Stimulated activated CD8-positive, alpha-beta memory T cell treated with anti-CD3 and anti-CD28 coated beads, Interleukin-15, amount 100 ng/mL, for 1 hour (primary cell): Measurements from ENCODE around the gene SLC37A1.
"Not testable (repeated sequence)": the region's sequence is repeated elsewhere in the genome, so short reads cannot be mapped to it uniquely, and the experiment has no call there.

Experiments
- DNase-seq: peaks from one replicate; pipeline ENCODE4 v3.0.0-alpha.2; 2020; ENCODE audit warnings: low read depth

SLC37A1 gene

GRCh38 chr21:42595283-42596187, 81.9 kb downstream of the SLC37A1 start:
- no peak for DNase-seq

- DNase-seq: no peak
These were observed 83.0 kb downstream of the SLC37A1 start for GRCh38 chr21:42596657-42597056.

- DNase-seq: no peak
These were observed 84.0 kb downstream of the SLC37A1 start for GRCh38 chr21:42597487-42598158.

- no peak for DNase-seq
These were observed 84.6 kb downstream of the SLC37A1 start for GRCh38 chr21:42598159-42598735.

GRCh38 chr21:42599486-42599885, 85.8 kb downstream of the SLC37A1 start:
- DNase-seq: no peak

GRCh38 chr21:42599962-42600361, 86.3 kb downstream of the SLC37A1 start:
- no peak for DNase-seq

GRCh38 chr21:42601656-42602055, 88.0 kb downstream of the SLC37A1 start:
- DNase-seq: no peak

- no peak for DNase-seq
These were observed 93.5 kb downstream of the SLC37A1 start for GRCh38 chr21:42607102-42607501.

- DNase-seq: no peak
These were observed 94.0 kb downstream of the SLC37A1 start for GRCh38 chr21:42607525-42608102.

GRCh38 chr21:42608446-42608845, 94.8 kb downstream of the SLC37A1 start:
- DNase-seq: no peak

GRCh38 chr21:42609811-42610210, 96.2 kb downstream of the SLC37A1 start:
- DNase-seq: no peak

- DNase-seq: no peak
These were observed 98.2 kb downstream of the SLC37A1 start for GRCh38 chr21:42611852-42612251.

- no peak for DNase-seq
These were observed 98.7 kb downstream of the SLC37A1 start for GRCh38 chr21:42612390-42612789.

- DNase-seq: no peak
These were observed 100.1 kb downstream of the SLC37A1 start for GRCh38 chr21:42613756-42614155.

GRCh38 chr21:42614396-42614795, 100.7 kb downstream of the SLC37A1 start:
- DNase-seq: no peak

GRCh38 chr21:42614811-42615351, 101.2 kb downstream of the SLC37A1 start:
- peak; percentile 22 for DNase-seq

GRCh38 chr21:42615377-42615776, 101.7 kb downstream of the SLC37A1 start:
- not testable (repeated sequence) for DNase-seq

- no peak for DNase-seq
These were observed 102.3 kb downstream of the SLC37A1 start for GRCh38 chr21:42615924-42616323.

GRCh38 chr21:42616446-42616845, 102.8 kb downstream of the SLC37A1 start:
- DNase-seq: no peak

- no peak for DNase-seq
These were observed 103.3 kb downstream of the SLC37A1 start for GRCh38 chr21:42616941-42617340.

GRCh38 chr21:42617486-42617885, 103.8 kb downstream of the SLC37A1 start:
- no peak for DNase-seq

GRCh38 chr21:42618707-42619102, 105.1 kb downstream of the SLC37A1 start:
- DNase-seq: no peak
